HUDEP-2 (cell line): Measurements from ENCODE around the gene VENTX.

ENCODE experiments used
- DNase-seq, 76 experiments: peaks; one replicate each; lab custom pipeline; 2025; ENCODE audit not compliant: unreplicated experiment in 76 of 76; lab: John Stamatoyannopoulos, UW

The VENTX gene

DNA sequence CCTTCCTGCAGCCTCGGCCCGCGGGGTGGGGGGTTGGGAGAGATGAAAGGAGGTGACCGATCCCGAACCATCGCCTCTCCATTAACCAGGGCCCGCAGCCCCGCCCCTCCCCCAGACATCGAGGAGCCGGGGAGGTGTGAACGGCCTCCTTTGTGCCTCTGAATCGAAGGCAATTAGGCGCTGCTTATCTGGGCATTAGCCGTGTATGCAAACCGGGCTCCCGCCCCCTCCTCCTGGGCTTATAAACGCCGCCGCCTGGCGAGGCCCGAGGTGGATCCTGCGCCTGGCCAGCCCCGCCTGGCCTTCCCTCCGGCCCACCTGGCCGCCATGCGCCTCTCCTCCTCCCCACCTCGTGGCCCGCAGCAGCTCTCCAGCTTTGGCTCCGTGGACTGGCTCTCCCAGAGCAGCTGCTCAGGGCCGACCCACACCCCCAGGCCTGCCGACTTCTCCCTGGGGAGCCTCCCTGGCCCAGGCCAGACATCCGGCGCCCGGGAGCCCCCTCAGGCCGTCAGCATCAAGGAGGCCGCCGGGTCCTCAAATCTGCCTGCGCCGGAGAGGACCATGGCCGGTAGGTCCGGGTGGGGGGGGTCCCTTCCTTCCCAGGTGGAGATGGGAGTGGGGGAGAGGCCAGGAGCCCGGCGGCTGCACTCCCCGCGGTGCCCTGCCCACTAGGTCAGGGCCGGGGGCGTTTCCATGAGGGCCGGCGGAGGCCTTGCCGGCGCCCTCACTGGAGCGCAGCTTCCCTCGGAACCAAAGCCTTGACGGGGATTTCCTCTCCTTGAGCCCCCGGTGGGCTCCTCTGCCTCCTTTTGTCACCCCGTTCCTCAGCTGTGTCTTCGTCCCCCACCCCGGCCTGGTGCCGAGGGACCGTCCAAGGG is at the start of gene VENTX:
Gene VENTX, plus strand, starts transcription at position 268 of the 878 bp plus-strand sequence. Its CDS starts 60 bp downstream, at position 328.
- DNase-seq = peak in 3 of 76 experiments; percentile 11 to 28 (median 15)

GRCh38 chr10:133187906-133188681 is 49.6 kb upstream of the VENTX start:
- DNase-seq = no peak

DNA sequence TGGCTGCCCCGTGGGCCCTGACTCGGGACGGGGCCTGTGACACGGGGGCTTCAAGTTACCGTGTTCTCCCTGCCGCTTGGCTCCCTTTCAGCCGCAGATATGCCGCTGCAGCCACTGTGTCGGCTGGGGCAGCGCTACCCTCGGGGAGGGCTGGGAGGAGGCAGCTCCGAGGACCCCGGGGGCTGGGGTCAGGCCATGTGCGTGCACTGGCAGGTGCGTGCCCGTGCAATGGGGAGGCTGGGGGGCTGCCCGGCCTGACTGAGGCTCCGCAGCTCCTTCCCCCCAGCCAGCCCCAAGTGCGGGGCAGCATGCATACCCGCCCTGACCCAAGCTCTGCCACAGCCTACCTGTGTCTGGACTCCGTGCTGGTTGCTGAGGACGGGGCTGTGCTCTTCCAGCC is 48.4 kb upstream of the VENTX start:
- DNase-seq = no peak

- DNase-seq = no peak
These were observed 47.9 kb upstream of the VENTX start for GRCh38 chr10:133189726-133190125.

DNA sequence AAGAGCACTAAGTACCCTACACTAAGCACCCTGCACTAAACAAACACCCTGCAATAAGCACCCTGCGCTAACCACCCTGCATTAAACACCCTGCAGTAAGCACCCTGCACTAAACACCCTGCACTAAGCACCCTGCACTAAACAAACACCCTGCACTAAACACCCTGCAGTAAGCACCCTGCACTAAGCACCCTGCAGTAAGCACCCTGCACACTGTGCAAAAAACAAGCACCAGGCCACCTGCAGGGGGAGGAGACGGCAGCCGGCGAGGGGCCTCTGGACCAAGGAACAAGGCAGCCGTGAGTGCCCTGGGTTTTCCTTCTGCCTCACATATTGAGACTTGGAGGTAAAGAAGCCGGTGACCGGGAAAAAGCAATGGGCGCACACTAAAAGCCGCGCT is 47.4 kb upstream of the VENTX start:
- no peak for DNase-seq

- no peak for DNase-seq
These were observed 46.0 kb upstream of the VENTX start for GRCh38 chr10:133191651-133192050.

DNA sequence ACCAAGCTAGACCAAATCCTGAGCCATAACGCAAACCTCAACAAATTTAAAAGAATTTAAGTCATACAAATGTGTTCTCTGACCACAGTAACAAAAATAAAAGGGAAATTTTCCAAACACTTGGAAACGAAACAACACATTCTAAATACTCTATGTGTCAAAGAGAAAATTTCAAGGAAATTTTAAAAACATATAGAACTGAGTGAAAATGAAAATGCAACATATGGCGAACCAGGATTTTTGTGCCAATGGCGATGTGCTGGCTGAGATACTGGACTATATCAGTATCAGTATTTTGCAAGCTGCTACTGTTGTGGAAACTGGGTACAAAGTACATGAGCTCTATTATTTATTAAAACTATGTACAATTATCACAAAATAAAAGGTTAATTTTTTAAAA is 43.5 kb upstream of the VENTX start:
- DNase-seq = no peak

DNA sequence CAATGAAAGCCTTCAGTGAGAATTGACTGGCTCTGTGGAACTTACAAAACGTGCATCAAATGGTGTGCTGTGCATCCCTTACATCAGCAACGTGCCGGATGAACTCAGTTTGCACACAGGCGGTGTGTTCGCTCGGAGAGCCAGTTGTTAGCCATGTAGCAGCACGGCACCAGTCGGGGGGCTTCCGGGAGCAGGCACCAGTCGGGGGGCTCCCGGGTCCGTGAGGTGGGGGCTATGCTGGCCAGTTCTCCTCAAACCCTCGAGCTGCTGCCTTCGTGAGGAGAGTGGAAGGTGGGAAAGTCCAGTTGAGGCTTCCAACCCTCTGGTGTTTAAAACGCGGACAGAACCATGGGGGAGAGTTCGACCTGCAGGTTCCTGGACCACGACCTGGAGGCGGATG is 42.6 kb upstream of the VENTX start:
- DNase-seq = no peak

GRCh38 chr10:133195611-133196010 is 42.0 kb upstream of the VENTX start:
- DNase-seq = no peak

DNA sequence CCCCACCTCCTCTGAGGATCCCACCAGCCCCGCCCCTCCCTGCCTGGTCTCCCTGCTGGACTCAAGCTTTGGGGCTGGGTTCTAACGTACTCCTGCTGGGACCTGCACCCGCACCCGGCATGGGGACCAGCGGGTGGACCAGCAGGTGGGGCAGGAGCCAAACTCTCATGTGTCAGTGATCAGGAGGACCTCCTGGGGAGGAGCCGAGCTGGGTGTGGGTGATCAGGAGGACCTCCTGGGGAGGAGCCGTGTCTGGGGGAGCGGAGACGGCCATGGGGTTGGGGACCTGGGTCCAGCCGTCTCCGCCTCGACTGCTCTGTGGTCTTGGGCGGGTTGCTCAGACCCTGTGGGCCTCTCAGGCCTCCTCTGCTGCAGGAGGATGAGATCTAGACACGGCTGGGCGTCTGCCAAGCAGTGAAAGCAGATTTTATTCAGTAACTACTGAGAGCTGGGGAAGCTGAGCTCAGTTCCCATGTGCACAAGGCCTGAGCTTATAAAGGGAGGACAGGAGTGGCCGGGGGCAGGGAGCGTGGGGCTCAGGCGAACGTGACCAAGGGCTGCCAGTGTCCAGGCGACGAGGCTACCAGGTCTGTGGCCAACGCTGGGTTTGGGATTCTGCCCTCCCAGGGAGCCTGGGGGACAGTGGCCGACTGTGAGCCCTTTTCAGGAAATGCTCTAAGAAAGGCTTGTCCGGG is 41.3 kb upstream of the VENTX start:
- no peak for DNase-seq

DNA sequence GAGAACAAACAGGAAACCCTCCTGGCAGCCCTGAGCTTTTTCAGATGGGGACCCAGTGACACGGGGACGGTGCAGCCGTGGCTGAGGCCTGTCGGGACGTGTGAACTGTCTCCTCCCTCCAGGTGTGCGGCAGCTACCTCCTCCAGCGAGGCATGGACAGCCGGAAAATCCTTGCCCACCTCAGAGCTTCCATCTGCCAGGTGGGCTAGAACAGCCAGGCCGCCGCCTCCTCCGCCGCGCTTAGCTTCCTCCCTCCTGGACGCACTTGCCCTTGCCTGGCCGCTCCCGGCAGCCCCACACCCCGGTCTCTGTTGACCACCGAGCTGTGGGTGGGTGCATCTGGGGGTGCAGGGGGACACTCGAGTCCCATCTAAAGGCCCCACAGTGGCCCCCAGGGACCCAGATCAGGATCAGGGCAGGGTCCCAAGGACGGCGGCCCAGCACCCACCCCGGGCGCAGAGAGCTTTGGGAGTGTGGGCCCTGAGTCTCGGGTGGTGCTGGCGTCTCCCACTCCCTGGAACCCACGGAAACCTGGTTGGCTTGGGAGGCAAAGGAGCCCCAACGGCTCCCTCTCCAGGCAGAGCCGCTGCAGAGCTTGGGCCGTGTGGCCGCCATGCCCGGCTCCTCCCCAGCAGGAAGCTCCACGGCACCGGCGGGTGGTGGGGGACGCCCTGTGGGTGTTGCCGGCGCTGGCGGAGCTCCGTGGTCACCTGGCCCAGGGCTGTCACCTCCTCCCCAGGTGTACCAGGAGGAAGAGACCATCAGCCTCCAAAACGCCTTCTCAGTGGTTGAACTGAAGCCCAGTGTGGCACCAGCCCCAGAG is 40.5 kb upstream of the VENTX start:
- no peak for DNase-seq

- no peak for DNase-seq
These were observed 39.9 kb upstream of the VENTX start for GRCh38 chr10:133197786-133198185.

GRCh38 chr10:133198206-133198605 is 39.4 kb upstream of the VENTX start:
- no peak for DNase-seq

DNA sequence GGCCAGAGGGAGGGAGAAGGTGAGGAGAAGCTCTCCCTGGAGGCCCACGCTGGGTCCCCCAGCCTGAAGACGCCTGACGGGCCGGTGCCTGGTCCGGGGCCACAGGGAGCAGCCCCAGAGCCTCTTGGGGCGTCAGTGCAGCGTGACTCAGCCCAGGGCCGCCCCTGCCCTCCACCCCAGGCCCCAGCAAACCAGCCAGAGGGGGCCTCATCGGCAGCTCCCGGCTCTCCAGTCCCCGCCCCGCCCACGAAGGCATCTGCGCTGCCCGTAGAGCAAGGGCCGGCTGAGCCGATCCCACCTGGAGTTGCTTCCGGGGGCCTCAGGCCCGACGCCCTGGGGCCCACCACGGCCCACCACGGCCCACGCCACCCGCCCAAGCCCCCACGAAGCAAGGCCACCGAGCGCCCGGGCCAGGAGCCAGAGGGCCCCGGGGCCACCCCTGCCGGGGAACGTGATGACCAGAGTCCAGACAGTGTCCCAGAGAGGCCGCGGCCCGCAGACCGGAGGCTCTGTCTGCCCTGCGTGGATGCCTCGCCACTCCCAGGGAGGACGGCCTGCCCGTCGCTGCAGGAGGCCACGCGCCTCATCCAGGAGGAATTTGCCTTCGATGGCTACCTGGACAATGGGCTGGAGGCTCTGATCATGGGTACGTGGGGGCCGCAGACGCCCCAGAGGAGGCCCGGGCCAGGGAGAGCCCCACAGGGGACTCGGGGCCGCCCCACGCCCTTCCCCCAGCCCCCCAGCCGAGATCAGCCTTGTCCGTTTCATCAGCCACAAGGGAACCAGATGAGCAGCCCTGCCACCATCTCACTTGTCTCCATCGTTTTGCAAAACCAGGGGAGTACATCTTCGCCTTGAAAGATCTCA is 38.8 kb upstream of the VENTX start:
- no peak for DNase-seq

DNA sequence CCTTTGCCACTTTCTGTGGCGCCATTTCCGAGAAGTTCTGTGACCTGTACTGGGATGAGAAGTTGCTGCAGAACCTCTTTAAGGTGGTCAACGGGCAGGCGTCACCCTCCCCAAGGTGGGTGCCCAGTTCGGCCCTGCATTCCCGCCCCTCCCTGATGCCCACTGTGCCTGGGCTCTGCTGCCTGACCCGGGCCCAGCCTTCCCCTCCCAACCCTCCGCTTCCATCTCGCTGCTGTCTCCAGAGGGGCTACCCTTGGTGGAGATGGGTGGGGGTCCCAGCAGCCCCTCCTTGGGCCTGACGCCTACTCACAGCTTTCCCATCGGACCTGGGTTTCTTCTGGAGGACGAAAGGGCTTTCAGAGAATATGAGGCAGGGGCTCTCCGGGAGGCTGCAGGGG is 38.2 kb upstream of the VENTX start:
- DNase-seq = no peak

- peak in 2 of 76 experiments; percentile 12 to 13 for DNase-seq
These were observed 37.6 kb upstream of the VENTX start for GRCh38 chr10:133199992-133200611.

DNA sequence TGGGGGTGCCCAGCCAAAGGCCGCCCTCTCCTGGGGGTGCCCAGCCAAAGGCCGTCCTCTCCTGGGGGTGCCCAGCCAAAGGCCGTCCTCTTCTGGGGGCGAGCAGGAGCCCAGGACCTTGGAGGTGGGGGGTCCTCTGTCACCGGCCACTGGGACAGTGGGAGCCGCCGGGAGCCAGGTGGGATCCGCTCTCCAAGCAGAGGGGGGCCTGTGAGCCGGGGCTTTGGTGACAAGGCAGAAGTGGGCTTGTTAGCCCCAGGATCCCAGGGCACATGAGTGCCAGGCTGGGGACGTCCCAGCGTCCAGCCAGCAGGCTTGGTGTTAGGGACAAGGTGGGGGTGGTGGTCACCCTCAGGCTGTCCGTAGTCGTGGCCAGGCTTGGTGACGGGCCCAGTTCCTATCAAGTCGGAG is 37.0 kb upstream of the VENTX start:
- no peak for DNase-seq

GRCh38 chr10:133201151-133201947 is 36.3 kb upstream of the VENTX start:
- no peak for DNase-seq
